IPS-18c (cell line): ENCODE data around the gene NIP7.
"Not testable (repeated sequence)": the region's sequence is repeated elsewhere in the genome, so short reads cannot be mapped to it uniquely, and the experiment has no call there.

ENCODE experiments used
- H3K4me3 ChIP-seq: 2 replicates; pipeline ENCODE4 v1.7.0; 2013; ENCODE audit warnings: low read depth, mild to moderate bottlenecking, low read length, moderate library complexity; ENCODE audit not compliant: insufficient read depth
- H3K9me3 ChIP-seq: one replicate; pipeline ENCODE4 v1.6.1; 2013; ENCODE audit warnings: mild to moderate bottlenecking, low read length, moderate library complexity; ENCODE audit not compliant: control insufficient read depth, insufficient read depth

The NIP7 gene

GRCh38 chr16:69339289-69340094 is at the start of gene NIP7, which contains the start of gene COG8:
Gene NIP7, plus strand, starts transcription at chr16:69339772. Its CDS starts 58 bp downstream, at chr16:69339830.
Gene COG8, minus strand, starts transcription at chr16:69339564. Its CDS starts 12 bp downstream, at chr16:69339552.
- Histone ChIP-seq H3K9me3 (no peaks in the 10 kb centered on the region), H3K4me3 (peak within 1 kb of the TSS; percentile 97)

DNA sequence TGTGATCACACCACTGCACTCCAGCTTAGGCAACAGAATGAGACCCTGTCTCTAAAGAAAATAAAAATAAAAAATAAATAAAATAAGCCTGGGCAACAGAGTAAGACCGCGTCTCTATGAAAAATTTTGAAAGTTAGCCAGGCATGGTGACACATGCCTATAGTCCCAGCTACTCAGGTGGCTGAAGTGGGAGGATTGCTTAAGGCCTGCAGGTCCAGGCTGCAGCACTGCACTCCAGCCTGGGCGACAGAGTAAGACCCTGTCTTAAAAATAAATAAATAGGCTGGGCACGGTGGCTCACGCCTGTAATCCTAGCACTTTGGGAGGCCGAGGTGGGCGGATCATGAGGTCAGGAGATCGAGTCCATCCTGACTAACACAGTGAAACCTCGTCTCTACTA is 47.9 kb upstream of the NIP7 start:
- H3K4me3 ChIP-seq, H3K9me3 ChIP-seq: not testable (repeated sequence)

DNA sequence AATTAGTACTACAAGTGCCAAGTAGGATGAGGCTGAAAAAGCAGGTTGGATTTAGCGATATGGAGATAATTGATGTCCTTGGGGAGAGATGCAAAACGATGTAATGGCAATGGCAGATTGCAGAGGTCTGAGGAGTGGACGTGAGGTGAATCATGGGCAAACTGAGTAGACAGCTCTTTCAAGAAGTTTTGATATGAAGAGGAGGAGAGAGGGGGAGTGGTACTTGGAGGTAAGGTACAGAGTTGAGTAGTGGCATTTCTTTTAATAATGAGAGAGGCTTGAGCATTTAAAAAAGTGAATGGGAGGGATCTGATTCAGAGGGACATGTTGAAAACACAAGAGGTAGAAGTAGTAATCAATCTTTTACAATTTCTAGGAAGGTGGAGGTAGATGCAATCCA is 46.2 kb upstream of the NIP7 start:
- no peak overlapping the region for H3K4me3 ChIP-seq
- peaks cover 2% of the 10 kb centered on the region for H3K9me3 ChIP-seq

- H3K9me3 ChIP-seq, result peaks cover 2% of the 10 kb centered on the region
- H3K4me3 ChIP-seq, result no peak overlapping the region
These were observed 45.5 kb upstream of the NIP7 start for GRCh38 chr16:69294051-69294450.

DNA sequence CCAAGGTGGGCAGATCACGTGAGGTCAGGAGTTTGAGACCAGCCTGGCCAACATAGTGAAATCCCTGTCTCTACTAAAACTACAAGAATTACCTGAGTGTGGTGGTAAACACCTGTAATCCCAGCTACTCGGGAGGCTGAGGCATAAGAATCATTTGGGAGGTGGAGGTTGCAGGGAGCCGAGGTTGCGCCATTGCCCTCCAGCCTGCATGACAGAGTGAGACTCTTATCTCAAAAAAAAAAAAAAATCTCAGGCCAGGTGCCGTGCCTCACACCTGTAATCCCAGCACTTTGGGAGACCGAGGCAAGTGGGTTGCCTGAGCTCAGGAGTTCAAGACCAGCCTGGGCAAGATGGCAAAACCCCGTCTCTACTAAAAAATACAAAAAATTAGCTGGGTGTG is 42.8 kb upstream of the NIP7 start:
- H3K9me3 ChIP-seq, H3K4me3 ChIP-seq: not testable (repeated sequence)

- Histone ChIP-seq H3K4me3 (no peak overlapping the region), H3K9me3 (peaks cover 4% of the 10 kb centered on the region)
These were observed 41.3 kb upstream of the NIP7 start for GRCh38 chr16:69298261-69298660.

DNA sequence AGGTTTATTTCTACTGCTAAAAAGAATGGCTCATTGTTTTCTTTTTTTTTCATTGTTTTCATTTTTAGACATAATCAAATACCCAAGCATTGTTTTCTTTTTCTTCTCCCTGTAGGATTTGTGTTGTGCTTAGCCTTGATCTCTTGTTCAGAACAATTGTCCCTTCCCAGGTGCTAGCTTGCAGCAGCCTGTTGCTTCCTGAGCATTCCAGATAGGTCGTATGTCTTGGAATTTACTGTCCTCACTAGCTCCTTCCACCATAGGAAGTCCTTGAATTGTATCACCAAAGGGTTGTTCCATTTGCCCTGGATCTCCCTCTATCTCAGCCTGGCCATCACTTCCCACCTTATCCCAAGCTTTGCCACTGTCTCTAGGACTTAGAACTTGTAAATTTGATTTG is 38.4 kb upstream of the NIP7 start:
- peaks cover 4% of the 10 kb centered on the region for H3K9me3 ChIP-seq
- H3K4me3 ChIP-seq, result no peak overlapping the region

DNA sequence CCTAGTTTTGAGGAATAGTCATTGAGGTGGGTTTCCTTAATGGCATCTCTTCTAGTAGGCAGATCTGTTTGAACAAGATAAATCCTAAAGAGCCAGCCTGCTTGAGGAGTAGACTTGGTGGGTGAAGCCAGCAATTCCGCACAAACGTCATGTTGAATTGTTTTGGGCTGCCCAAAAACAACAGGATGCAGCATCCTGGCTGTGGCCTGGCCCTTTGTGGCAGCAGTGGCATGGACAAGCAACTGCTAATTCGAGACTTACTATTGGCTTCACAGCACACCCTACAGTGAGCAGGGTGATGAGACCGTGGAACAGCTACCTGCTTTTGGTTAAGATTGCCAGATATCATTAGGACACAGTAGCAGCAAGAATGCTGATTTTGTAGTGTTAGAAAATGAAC is 37.7 kb upstream of the NIP7 start:
- peaks cover 2% of the 10 kb centered on the region for H3K9me3 ChIP-seq
- no peak overlapping the region for H3K4me3 ChIP-seq

- peaks cover 2% of the 10 kb centered on the region for H3K9me3 ChIP-seq
- no peak overlapping the region for H3K4me3 ChIP-seq
These were observed 37.3 kb upstream of the NIP7 start for GRCh38 chr16:69302301-69302700.

DNA sequence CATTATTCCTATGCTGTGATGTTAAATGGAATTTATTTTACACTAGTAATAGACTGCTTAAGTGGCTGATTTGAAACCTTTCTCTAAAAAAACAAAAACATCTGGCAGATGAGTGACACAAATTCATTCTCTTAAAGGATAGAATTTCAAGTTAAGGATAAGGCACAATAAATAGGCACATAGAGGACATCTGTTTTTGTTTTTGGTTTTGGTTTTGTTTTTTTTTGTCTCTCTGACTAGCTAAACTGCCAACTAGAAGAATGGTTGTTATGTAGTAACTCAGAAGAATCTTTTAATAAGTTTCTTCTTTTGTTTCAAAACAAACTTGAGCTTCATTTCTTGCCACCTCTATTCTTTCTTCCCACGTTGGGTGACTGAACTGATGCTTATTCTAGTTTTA is 33.5 kb upstream of the NIP7 start:
- Histone ChIP-seq H3K4me3 (no peak overlapping the region), H3K9me3 (peaks cover 2% of the 10 kb centered on the region)

DNA sequence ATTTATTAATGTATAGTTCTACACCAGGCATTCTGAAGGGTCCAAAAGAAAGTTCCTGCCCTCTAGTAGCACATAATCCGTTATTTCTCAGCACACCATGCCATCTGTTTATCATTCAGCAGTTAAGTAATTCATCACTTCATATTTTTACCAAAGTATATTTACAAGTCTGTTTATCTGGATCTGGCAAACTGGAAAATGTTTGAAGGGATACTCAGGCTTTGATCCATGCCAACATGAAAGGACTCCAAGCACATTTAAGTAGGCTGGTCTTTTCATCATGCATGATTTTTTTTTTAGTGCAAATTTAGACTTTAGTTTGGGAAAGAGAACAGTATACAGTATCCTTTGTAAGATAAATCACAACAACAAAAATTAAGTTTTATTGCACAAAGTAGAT is 32.5 kb upstream of the NIP7 start:
- H3K4me3 ChIP-seq, result no peak overlapping the region

GRCh38 chr16:69307856-69308255 is 31.7 kb upstream of the NIP7 start:
- Histone ChIP-seq H3K4me3 (no peak overlapping the region), H3K9me3 (no peaks in the 10 kb centered on the region)

More for the DNA sequence above, 32.5 kb upstream of the NIP7 start:
- H3K9me3 ChIP-seq, result peaks cover 2% of the 10 kb centered on the region

DNA sequence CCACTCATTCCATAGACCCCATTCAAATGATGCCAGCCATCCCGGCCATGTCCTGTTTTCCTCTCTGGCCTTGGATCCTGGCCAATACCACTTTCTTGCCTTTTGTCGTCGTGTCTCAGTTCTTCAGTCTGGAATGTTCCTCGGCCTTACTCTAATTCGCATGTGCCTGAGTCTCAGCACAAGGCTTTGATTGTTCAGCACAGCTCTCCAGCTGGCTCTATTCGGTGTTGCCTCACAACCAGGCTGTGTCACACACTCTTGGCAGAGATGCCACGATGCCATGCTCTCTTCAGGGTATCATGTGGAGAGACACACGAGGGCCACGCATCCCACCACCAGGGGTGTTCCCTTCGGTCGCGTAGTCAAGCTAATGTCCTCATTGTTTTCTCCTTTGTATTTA is 30.3 kb upstream of the NIP7 start:
- H3K4me3 ChIP-seq, result no peak overlapping the region
- no peaks in the 10 kb centered on the region for H3K9me3 ChIP-seq

DNA sequence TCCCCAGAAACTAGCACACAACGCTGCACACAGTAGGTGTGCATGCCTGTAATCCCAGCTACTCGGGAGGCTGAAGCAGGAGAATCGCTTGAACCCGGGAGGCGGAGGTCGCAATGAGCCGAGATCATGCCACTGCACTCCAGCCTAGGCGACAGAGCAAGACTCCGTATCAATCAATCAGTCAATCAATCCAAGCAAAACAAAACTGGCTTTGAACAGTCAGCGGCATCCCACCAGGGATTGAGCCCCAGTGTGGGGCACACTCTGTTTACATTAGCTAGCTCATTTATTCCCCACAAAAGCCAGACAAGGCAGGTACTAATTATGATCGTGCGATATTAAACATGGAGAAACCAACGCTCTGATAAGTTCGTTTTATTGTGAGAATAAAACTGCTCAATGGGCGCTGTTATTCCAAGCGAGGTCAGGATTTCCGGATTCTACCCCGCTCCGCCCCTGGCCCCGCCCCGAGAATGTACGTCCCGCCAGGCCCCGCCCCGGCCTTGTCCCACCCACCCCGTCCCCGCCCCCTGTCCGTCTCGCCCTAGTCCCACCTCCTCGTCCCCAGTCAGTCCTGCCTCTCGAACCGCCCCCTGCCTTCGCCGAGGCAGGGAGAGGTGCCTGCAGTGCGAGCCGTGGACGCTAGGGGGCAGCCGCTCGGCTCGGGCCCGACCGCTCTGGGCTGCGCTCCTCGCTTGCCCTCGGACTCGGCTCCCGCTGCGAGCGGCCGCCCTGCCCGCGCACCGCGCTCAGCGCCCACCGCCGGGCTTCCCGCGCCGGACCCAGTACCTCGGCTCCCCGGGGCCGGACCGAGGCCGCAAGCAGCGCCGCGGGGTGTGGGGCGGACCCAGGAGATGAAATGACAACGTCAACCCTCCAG is 28.7 kb upstream of the NIP7 start, which contains the start of gene VPS4A:
Gene VPS4A, plus strand, starts transcription at position 698 of the 880 bp plus-strand sequence. Its CDS starts 162 bp downstream, at position 860.
- peak within 1 kb of the TSS; percentile 95 for H3K4me3 ChIP-seq

GRCh38 chr16:69311533-69312387 is 27.8 kb upstream of the NIP7 start:
- Histone ChIP-seq H3K4me3 (peak overlapping the region; percentile 95), H3K9me3 (no peaks in the 10 kb centered on the region)

More for the DNA sequence above, 28.7 kb upstream of the NIP7 start, which contains the start of gene VPS4A:
- H3K9me3 ChIP-seq, result no peaks in the 10 kb centered on the region

- Histone ChIP-seq H3K9me3 (no peaks in the 10 kb centered on the region), H3K4me3 (no peak overlapping the region)
These were observed 26.1 kb upstream of the NIP7 start for GRCh38 chr16:69313469-69313868.

DNA sequence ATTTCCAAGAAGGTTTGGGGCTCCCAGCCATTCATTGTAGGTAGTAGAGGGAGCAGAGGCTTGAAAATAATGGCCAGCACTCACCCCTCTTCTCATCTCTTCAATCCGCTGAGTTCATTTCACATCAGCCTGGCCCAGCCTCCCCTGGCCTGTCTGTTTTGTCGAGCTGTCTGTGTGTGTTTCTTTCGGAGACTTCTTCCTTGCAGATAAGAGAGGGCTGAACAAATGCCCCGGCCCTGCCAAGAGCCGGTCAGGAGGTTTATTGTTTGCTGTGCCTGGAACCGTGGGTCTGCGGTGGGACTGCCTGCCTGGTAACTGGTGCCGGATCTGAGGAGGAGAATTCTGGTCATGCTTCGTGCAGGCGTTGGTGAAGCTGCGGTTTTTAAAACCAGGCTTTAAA is 25.0 kb upstream of the NIP7 start:
- no peak overlapping the region for H3K4me3 ChIP-seq
- H3K9me3 ChIP-seq, result no peaks in the 10 kb centered on the region
